GM19328 (cell line): Measurements from ENCODE around the gene KDM4B.
"Not testable (repeated sequence)": the region's sequence is repeated elsewhere in the genome, so short reads cannot be mapped to it uniquely, and the experiment has no call there.

ENCODE experiments used
- ATAC-seq: cut with Tn5 transposase; IDR thresholded peaks from one replicate; pipeline ENCODE4 v1.9.1; 2021; ENCODE audit warnings: mild to moderate bottlenecking, moderate library complexity; ENCODE audit not compliant: unreplicated experiment

KDM4B gene

GRCh38 chr19:5160158-5160795, 191.4 kb downstream of the KDM4B start:
- not testable (repeated sequence) for ATAC-seq

GRCh38 chr19:5164845-5165696, 196.2 kb downstream of the KDM4B start:
- not testable (repeated sequence) for ATAC-seq

- ATAC-seq: no peak
These were observed 196.7 kb downstream of the KDM4B start for GRCh38 chr19:5165697-5166019.

- no peak for ATAC-seq
These were observed 197.3 kb downstream of the KDM4B start for GRCh38 chr19:5166262-5166661.

GRCh38 chr19:5170329-5170745, 201.4 kb downstream of the KDM4B start:
- no peak for ATAC-seq

GRCh38 chr19:5171711-5172110, 202.8 kb downstream of the KDM4B start:
- ATAC-seq: no peak

- ATAC-seq: no peak
These were observed 204.1 kb downstream of the KDM4B start for GRCh38 chr19:5172859-5173630.

GRCh38 chr19:5173993-5174392, 205.1 kb downstream of the KDM4B start:
- ATAC-seq: no peak

GRCh38 chr19:5177745-5178450, 209.0 kb downstream of the KDM4B start:
- ATAC-seq: no peak

- no peak for ATAC-seq
These were observed 209.9 kb downstream of the KDM4B start for GRCh38 chr19:5178841-5179240.

- ATAC-seq: no peak
These were observed 210.3 kb downstream of the KDM4B start for GRCh38 chr19:5179256-5179655.

- ATAC-seq: no peak
These were observed 212.4 kb downstream of the KDM4B start for GRCh38 chr19:5181329-5181728.

- ATAC-seq: no peak
These were observed 213.8 kb downstream of the KDM4B start for GRCh38 chr19:5182751-5183150.

GRCh38 chr19:5183616-5184015, 214.7 kb downstream of the KDM4B start:
- no peak for ATAC-seq

GRCh38 chr19:5184930-5185329, 216.0 kb downstream of the KDM4B start:
- no peak for ATAC-seq

GRCh38 chr19:5186293-5187050, 217.6 kb downstream of the KDM4B start:
- ATAC-seq: no peak

- no peak for ATAC-seq
These were observed 219.8 kb downstream of the KDM4B start for GRCh38 chr19:5188548-5189317.

GRCh38 chr19:5189318-5189607, 220.3 kb downstream of the KDM4B start:
- no peak for ATAC-seq

GRCh38 chr19:5191091-5191490, 222.2 kb downstream of the KDM4B start:
- no peak for ATAC-seq

- no peak for ATAC-seq
These were observed 223.7 kb downstream of the KDM4B start for GRCh38 chr19:5192568-5192967.
